HEK293 (cell line): Measurements from ENCODE around the gene ST3GAL2.

Source experiments
- CTCF ChIA-PET: fragments of 350-600 bp; formaldehyde crosslinking; extraction: SDS; loops from one replicate; lab custom pipeline; 2021; ENCODE audit warnings: antibody characterized with exemption; lab: Yijun Ruan, JAX
- POLR2A ChIA-PET: fragments of 300-600 bp; formaldehyde crosslinking; extraction: SDS; loops from one replicate; lab custom pipeline; 2020; ENCODE audit warnings: antibody characterized with exemption, inconsistent platforms; lab: Yijun Ruan, JAX
- H3K27ac ChIP-seq: fragments of 200-500 bp; sonication (Bioruptor generic); 2 replicates; pipeline ENCODE4 v1.5.1; 2014; ENCODE audit warnings: low read depth, low read length, control low read depth, inconsistent platforms; ENCODE audit errors: extremely low read depth
- H3K36me3 ChIP-seq, 2 experiments: fragments of 200-500 bp in 1 of 2; sonication (Bioruptor generic) in 1 of 2; 1 replicate in 1 of 2; 2 replicates in 1 of 2; pipeline ENCODE4 v1.5.1; 2014 to 2017; ENCODE audit warnings: inconsistent platforms in 2 of 2, low read length in 2 of 2; ENCODE audit not compliant: control insufficient read depth in 2 of 2, insufficient read depth in 1 of 2
- H3K4me1 ChIP-seq: fragments of 200-500 bp; sonication (Bioruptor generic); 2 replicates; pipeline ENCODE4 v1.5.1; 2014; ENCODE audit warnings: mild to moderate bottlenecking, low read length, inconsistent platforms; ENCODE audit not compliant: control insufficient read depth, insufficient read depth
- H3K4me3 ChIP-seq: 2 replicates; pipeline ENCODE4 v1.5.1; 2011; ENCODE audit warnings: low read depth, mild to moderate bottlenecking, control low read depth, low read length, moderate library complexity
- H3K9me3 ChIP-seq: fragments of 200-500 bp; sonication (Bioruptor generic); 2 replicates; pipeline ENCODE4 v1.5.1; 2014; ENCODE audit warnings: low read depth, low read length, inconsistent platforms; ENCODE audit not compliant: control insufficient read depth, insufficient read depth
- BCL11B ChIP-seq: fragments of 450-650 bp; formaldehyde crosslinking; IDR thresholded peaks from 2 replicates; pipeline ENCODE4 v1.5.1; 2016; ENCODE audit warnings: low read depth, missing biosample characterization, missing genetic modification characterization
- GLI2 ChIP-seq: fragments of 450-650 bp; formaldehyde crosslinking; IDR thresholded peaks from 2 replicates; pipeline ENCODE4; 2017; ENCODE audit warnings: missing biosample characterization, missing genetic modification characterization, low read depth, borderline replicate concordance
- GLIS1 ChIP-seq: fragments of 450-650 bp; formaldehyde crosslinking; IDR thresholded peaks from 2 replicates; pipeline ENCODE4 v1.5.1; 2016; ENCODE audit warnings: missing biosample characterization, missing genetic modification characterization
- HOXD13 ChIP-seq: sonication (generic); formaldehyde crosslinking; IDR thresholded peaks from 2 replicates; pipeline ENCODE4 v1.8.0; 2022; ENCODE audit warnings: missing genetic modification reagents, borderline replicate concordance
- KLF9 ChIP-seq: fragments of 450-650 bp; formaldehyde crosslinking; IDR thresholded peaks from 2 replicates; pipeline ENCODE4 v1.5.1; 2016; ENCODE audit warnings: missing biosample characterization, missing genetic modification characterization, low read depth
- ZNF10 ChIP-seq: fragments of 450-650 bp; formaldehyde crosslinking; IDR thresholded peaks from 2 replicates; pipeline ENCODE4 v1.5.1; 2017; ENCODE audit warnings: missing biosample characterization, missing genetic modification characterization
- ZNF121 ChIP-seq: fragments of 450-650 bp; formaldehyde crosslinking; IDR thresholded peaks from 2 replicates; pipeline ENCODE4 v1.5.1; 2016; ENCODE audit warnings: missing biosample characterization, missing genetic modification characterization
- ZNF174 ChIP-seq: fragments of 450-650 bp; formaldehyde crosslinking; IDR thresholded peaks from 2 replicates; pipeline ENCODE4 v1.5.0; 2017; ENCODE audit warnings: missing biosample characterization, mild to moderate bottlenecking, missing genetic modification characterization
- ZNF280D ChIP-seq: fragments of 450-650 bp; formaldehyde crosslinking; IDR thresholded peaks from 2 replicates; pipeline ENCODE4 v1.5.1; 2016; ENCODE audit warnings: missing biosample characterization, missing genetic modification characterization
- ZNF335 ChIP-seq: fragments of 450-650 bp; formaldehyde crosslinking; conservative IDR thresholded peaks from 2 replicates; pipeline ENCODE4 v1.5.1; 2016; ENCODE audit warnings: missing biosample characterization, missing genetic modification characterization
- ZNF404 ChIP-seq: fragments of 450-650 bp; formaldehyde crosslinking; IDR thresholded peaks from 2 replicates; pipeline ENCODE4 v1.5.1; 2017; ENCODE audit warnings: missing biosample characterization, missing genetic modification characterization
- ZNF776 ChIP-seq: fragments of 450-650 bp; formaldehyde crosslinking; IDR thresholded peaks from 2 replicates; pipeline ENCODE4 v1.5.0; 2017; ENCODE audit warnings: missing biosample characterization, missing genetic modification characterization, borderline replicate concordance
- TF ChIP-seq, protein P1 (sequence below): fragments of 450-650 bp; formaldehyde crosslinking; IDR thresholded peaks from 2 replicates; pipeline ENCODE4 v1.5.1; 2016; ENCODE audit warnings: missing biosample characterization, missing genetic modification characterization, borderline replicate concordance
- TF ChIP-seq, protein P2 (sequence below): fragments of 450-650 bp; formaldehyde crosslinking; IDR thresholded peaks from 2 replicates; pipeline ENCODE4 v1.5.1; 2016; ENCODE audit warnings: missing biosample characterization, missing genetic modification characterization
- TF ChIP-seq, protein P3 (sequence below): fragments of 450-650 bp; formaldehyde crosslinking; IDR thresholded peaks from 2 replicates; pipeline ENCODE4 v1.5.1; 2017; ENCODE audit warnings: missing biosample characterization, mild to moderate bottlenecking, missing genetic modification characterization, moderate library complexity

The ST3GAL2 gene

GRCh38 chr16:70392606-70393005 lies 46.3 kb downstream of the ST3GAL2 start:
- Histone ChIP-seq H3K27ac (no peak overlapping the region), H3K36me3 (peaks cover 0 to 54% of the 10 kb centered on the region in 2 experiments; a peak in 2 of 3 replicates), H3K4me1 (no peaks in the 10 kb centered on the region), H3K9me3 (no peaks in the 10 kb centered on the region), H3K4me3 (no peak overlapping the region)
- no peak for TF ChIP-seq ZNF335 (tag by site-specific recombination)
- TF ChIP-seq ZNF404 = no peak
- no peak for TF ChIP-seq GLI2 (tag by site-specific recombination)
- TF ChIP-seq, protein P1, sequence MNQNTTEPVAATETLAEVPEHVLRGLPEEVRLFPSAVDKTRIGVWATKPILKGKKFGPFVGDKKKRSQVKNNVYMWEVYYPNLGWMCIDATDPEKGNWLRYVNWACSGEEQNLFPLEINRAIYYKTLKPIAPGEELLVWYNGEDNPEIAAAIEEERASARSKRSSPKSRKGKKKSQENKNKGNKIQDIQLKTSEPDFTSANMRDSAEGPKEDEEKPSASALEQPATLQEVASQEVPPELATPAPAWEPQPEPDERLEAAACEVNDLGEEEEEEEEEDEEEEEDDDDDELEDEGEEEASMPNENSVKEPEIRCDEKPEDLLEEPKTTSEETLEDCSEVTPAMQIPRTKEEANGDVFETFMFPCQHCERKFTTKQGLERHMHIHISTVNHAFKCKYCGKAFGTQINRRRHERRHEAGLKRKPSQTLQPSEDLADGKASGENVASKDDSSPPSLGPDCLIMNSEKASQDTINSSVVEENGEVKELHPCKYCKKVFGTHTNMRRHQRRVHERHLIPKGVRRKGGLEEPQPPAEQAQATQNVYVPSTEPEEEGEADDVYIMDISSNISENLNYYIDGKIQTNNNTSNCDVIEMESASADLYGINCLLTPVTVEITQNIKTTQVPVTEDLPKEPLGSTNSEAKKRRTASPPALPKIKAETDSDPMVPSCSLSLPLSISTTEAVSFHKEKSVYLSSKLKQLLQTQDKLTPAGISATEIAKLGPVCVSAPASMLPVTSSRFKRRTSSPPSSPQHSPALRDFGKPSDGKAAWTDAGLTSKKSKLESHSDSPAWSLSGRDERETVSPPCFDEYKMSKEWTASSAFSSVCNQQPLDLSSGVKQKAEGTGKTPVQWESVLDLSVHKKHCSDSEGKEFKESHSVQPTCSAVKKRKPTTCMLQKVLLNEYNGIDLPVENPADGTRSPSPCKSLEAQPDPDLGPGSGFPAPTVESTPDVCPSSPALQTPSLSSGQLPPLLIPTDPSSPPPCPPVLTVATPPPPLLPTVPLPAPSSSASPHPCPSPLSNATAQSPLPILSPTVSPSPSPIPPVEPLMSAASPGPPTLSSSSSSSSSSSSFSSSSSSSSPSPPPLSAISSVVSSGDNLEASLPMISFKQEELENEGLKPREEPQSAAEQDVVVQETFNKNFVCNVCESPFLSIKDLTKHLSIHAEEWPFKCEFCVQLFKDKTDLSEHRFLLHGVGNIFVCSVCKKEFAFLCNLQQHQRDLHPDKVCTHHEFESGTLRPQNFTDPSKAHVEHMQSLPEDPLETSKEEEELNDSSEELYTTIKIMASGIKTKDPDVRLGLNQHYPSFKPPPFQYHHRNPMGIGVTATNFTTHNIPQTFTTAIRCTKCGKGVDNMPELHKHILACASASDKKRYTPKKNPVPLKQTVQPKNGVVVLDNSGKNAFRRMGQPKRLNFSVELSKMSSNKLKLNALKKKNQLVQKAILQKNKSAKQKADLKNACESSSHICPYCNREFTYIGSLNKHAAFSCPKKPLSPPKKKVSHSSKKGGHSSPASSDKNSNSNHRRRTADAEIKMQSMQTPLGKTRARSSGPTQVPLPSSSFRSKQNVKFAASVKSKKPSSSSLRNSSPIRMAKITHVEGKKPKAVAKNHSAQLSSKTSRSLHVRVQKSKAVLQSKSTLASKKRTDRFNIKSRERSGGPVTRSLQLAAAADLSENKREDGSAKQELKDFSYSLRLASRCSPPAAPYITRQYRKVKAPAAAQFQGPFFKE (tag by site-specific recombination) = no peak
- no peak for TF ChIP-seq HOXD13 (CRISPR knock-in tag)
- peak; percentile 43; the same call in 1 of the 2 replicates for TF ChIP-seq ZNF121
- TF ChIP-seq ZNF280D (tag by site-specific recombination) = no peak
- ChIA-PET CTCF (interaction anchor here (0.5 to 1.2 kb wide), 2 partner anchors 45 to 258 kb away, joined by 3 to 4 read pairs; no protein-coding TSS in a partner anchor), POLR2A (interaction anchor here (1.4 kb wide), 1 partner anchor 12 kb away, joined by 7 read pairs; no protein-coding TSS in a partner anchor)

DNA sequence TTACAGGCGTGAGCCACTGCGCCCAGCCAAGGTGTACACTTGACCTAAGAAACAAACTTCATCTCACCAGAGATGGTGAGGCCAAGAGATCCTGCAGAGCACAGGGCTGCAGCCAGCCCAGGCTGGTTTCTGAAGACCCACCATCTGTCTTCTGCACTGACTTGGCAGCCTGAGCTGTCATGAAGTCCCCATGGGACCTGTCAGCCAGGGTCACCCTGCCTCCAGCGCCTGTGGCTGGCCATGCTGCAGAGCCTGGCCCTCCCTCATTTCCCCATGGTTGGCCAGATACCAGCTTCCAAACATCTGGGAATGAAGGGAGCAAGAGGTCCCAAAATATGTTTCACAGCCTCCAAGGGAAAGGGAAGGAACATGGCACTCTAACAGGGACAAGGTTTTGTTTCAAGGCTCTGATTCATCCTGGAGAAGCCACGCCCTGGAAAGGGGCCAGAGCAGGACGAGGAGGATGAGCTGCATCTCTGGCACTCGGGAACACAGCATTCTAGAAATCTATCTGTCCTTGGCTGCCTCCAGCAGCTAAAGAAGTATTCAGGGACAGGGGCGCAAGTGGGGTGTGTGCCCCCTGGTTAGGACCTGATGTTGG lies 46.9 kb downstream of the ST3GAL2 start:
- Histone ChIP-seq H3K4me1 (no peaks in the 10 kb centered on the region), H3K4me3 (no peak overlapping the region), H3K36me3 (peaks cover 0 to 55% of the 10 kb centered on the region in 2 experiments; a peak in 2 of 3 replicates), H3K9me3 (no peaks in the 10 kb centered on the region), H3K27ac (no peak overlapping the region)
- CTCF ChIA-PET = interaction anchor here (0.5 to 1.2 kb wide), 3 partner anchors 46 to 259 kb away, joined by 3 to 5 read pairs (median 4); no protein-coding TSS in a partner anchor
- POLR2A ChIA-PET = interaction anchor here (1.4 kb wide), 1 partner anchor 11 kb away, joined by 7 read pairs; no protein-coding TSS in a partner anchor
- TF ChIP-seq ZNF174 (tag by site-specific recombination) (no peak), GLIS1 (no peak), ZNF776 (tag by site-specific recombination) (no peak), KLF9 (tag by site-specific recombination) (no peak), BCL11B (tag by site-specific recombination) (no peak), ZNF10 (no peak)
- TF ChIP-seq, protein P2, sequence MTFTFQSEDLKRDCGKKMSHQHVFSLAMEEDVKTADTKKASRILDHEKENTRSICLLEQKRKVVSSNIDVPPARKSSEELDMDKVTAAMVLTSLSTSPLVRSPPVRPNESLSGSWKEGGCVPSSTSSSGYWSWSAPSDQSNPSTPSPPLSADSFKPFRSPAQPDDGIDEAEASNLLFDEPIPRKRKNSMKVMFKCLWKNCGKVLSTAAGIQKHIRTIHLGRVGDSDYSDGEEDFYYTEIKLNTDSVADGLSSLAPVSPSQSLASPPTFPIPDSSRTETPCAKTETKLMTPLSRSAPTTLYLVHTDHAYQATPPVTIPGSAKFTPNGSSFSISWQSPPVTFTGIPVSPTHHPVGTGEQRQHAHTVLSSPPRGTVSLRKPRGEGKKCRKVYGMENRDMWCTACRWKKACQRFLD = no peak
- TF ChIP-seq, protein P3, sequence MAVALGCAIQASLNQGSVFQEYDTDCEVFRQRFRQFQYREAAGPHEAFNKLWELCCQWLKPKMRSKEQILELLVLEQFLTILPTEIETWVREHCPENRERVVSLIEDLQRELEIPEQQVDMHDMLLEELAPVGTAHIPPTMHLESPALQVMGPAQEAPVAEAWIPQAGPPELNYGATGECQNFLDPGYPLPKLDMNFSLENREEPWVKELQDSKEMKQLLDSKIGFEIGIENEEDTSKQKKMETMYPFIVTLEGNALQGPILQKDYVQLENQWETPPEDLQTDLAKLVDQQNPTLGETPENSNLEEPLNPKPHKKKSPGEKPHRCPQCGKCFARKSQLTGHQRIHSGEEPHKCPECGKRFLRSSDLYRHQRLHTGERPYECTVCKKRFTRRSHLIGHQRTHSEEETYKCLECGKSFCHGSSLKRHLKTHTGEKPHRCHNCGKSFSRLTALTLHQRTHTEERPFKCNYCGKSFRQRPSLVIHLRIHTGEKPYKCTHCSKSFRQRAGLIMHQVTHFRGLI (tag by site-specific recombination) = peak; percentile 94
